Measurements from ENCODE around the gene PLEKHA8.

GRCh38 chr7:30038196-30038980 is 10.2 kb downstream of the PLEKHA8 start:
- TF ChIP-seq CTCF (IDR thresholded peaks at IDR 0.05) (no peak), POLR2AphosphoS5 (IDR thresholded peaks at IDR 0.05) (no peak), POLR2A (IDR thresholded peaks at IDR 0.05) (no peak)
